Activated naive CD8-positive, alpha-beta T cell (primary cell): ENCODE measurements around the gene TMEM97.
A peak's percentile ranks its signal among the peaks of the same experiment; 100 is the strongest.

Source experiments
- H3K27ac Mint-ChIP-seq: one replicate; pipeline ENCODE4 v1.8.0; 2021; ENCODE audit warnings: mixed read lengths
- H3K27me3 Mint-ChIP-seq: one replicate; pipeline ENCODE4 v1.8.0; 2021; ENCODE audit warnings: mixed read lengths
- H3K36me3 Mint-ChIP-seq: one replicate; pipeline ENCODE4 v1.8.0; 2021; ENCODE audit warnings: mixed read lengths
- H3K4me1 Mint-ChIP-seq: one replicate; pipeline ENCODE4 v1.8.0; 2021; ENCODE audit warnings: low read depth, mixed read lengths
- H3K4me3 Mint-ChIP-seq: one replicate; pipeline ENCODE4 v1.8.0; 2021; ENCODE audit warnings: mild to moderate bottlenecking, mixed read lengths
- H3K9me3 Mint-ChIP-seq: one replicate; pipeline ENCODE4 v1.8.0; 2021; ENCODE audit warnings: low read depth, mixed read lengths

The TMEM97 gene

DNA sequence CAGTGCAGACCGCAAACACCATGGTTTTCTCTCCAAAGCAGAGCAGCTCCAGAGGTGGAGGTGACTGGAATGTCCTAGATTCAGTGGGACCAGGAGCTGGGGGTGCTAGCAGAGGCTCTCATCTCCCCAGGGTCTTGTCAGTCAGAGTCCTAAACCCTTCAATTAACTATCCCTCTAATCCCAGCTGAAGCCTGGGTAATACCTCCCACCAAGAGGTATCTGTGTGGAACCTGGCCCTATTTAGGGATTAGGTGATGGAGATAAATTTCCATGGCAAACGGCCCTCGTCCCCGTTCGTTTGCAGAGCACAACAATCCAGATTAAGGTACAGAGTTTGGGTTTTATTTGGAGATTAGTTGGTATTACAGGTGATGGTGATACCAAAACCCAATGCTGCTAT lies 44.2 kb downstream of the TMEM97 start:
- H3K27ac Mint-ChIP-seq = no peak overlapping the region
- H3K4me3 Mint-ChIP-seq = no peak overlapping the region
- peaks cover 4% of the 10 kb centered on the region for H3K4me1 Mint-ChIP-seq
- no peaks in the 10 kb centered on the region for H3K36me3 Mint-ChIP-seq
- H3K27me3 Mint-ChIP-seq = no peaks in the 10 kb centered on the region
- H3K9me3 Mint-ChIP-seq = no peaks in the 10 kb centered on the region

DNA sequence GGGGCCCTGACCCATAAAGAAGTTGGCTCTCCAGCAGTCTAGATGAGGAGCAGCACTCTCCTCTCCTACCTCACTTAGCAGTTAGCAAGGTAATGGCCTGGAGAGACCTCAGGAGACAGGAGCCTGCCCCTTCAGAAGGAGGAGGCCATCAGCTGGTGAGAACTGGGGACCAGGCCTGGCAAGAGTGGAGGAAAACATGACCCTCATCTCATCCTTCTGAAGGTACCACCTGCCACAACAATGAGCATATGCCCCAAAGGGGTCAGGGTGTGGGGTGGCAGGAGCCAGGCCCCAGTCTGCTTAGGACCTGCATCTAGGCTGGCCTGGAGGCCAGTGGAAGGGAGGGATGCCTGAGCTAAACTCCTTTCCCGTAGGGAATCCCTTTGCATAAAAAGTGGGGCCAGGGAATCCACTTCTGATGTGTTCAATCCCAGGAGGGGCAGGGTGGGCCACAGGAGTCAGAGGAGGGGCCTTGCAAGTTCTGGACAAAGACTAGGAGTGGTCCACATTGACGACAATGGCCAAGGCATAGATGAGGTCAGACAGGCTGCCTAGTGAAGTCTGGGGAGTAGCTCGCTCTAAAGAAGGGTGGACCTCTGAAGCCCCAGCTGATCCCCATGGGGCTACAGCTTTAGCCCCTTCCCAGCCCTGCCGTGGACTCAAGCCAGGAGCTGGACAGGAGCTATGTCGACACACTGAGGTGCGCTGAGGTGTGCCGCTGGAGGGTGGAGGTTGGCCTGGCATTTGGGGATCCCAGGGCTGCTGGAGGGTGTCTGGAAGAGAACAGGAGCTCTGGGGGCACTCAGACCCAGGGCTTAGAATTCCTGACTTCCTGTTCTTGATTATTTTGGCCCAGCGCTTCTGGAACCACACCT lies 45.0 kb downstream of the TMEM97 start:
- Mint-ChIP-seq H3K4me3 (no peak overlapping the region), H3K27ac (no peak overlapping the region), H3K36me3 (no peaks in the 10 kb centered on the region), H3K27me3 (no peaks in the 10 kb centered on the region), H3K9me3 (no peaks in the 10 kb centered on the region), H3K4me1 (no peaks in the 10 kb centered on the region)

DNA sequence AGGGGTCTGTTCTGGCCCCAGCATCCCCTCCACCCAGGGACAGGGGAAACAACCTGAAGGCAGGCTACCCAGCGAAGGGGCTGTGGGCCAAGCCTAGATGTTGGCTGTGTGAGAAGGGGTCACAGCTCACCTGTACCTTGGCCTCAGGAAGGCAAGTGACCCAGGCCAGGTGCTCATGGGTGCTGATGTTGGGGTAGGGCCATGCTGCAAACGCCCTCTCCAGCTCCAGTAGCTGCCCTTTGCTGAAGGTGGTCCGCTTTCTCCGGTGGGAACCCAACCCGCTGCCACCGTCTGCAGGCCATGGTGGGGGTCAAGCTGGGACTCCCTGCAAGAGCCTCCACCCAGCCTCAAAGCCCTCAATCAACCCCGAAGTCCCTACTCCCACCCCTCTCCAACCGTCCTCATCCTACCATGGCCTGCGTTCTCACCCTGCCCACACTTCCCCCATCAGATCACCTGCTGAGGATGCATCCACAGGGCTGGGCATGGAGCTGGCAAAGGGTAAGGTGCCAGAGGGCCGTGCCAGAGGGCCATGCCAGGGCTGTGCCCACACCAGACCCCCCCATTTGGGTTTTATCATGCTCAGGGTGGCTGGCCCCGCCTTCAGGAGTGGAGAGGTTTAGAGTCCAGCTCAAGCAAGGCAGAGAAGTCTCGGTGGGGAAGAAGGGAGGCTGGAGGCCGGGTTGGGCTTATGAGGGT lies 45.8 kb downstream of the TMEM97 start, which contains the start of gene SEBOX:
TSS of gene SEBOX (minus strand) at position 535 of the 699 bp plus-strand sequence. CDS start at position 487, 48 bp downstream.
- no peaks in the 10 kb centered on the region for H3K4me1 Mint-ChIP-seq
- no peak within 1 kb of the TSS for H3K4me3 Mint-ChIP-seq
- H3K36me3 Mint-ChIP-seq = no peaks in the 10 kb centered on the region
- H3K27ac Mint-ChIP-seq = no peak within 1 kb of the TSS
- no peaks in the 10 kb centered on the region for H3K27me3 Mint-ChIP-seq
- no peaks in the 10 kb centered on the region for H3K9me3 Mint-ChIP-seq

DNA sequence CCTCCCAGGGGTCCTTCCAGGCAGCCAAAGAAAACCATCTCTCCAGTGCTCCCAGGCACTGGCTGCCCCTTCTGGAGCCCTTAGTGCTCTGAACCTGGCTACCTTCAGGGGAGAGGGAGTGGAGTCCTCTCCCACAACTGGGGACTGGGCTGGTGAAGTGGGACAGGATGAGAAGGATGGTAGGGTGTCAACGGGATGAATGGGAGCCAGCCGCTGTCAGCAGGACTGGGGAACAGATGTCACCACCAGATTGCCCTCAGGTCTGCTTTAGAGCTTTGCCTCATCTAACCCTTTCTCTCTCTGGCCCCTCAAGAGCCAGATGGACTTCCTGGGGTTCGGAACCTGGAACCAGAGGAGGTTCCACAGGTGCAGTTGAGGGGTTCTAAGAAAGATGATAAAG lies 46.5 kb downstream of the TMEM97 start:
- Mint-ChIP-seq H3K9me3 (no peaks in the 10 kb centered on the region), H3K27me3 (no peaks in the 10 kb centered on the region), H3K4me1 (peaks cover 4% of the 10 kb centered on the region), H3K4me3 (no peak overlapping the region), H3K36me3 (no peaks in the 10 kb centered on the region), H3K27ac (no peak overlapping the region)

DNA sequence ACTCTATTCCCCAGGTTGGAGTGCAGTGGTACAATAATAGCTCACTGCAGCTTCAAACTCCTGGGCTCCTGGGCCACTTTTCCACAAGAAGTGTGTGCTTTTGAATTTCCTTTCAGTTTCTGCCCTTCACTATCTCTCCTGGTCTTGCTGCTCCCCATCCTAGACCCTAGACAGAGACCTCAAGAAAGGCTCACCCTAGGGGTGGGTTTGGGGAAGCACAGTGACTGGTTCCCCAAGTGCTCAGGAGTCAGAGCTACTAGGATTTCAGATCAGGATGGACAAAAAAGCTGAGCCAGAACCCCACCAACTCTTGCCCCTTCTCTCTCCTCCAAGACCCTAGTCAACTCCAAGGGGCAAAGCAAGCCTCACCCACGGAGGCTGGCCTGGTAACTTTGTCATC lies 47.6 kb downstream of the TMEM97 start:
- Mint-ChIP-seq H3K9me3 (no peaks in the 10 kb centered on the region), H3K36me3 (no peaks in the 10 kb centered on the region), H3K4me3 (no peak overlapping the region), H3K27ac (no peak overlapping the region), H3K4me1 (peaks cover 10% of the 10 kb centered on the region), H3K27me3 (no peaks in the 10 kb centered on the region)

DNA sequence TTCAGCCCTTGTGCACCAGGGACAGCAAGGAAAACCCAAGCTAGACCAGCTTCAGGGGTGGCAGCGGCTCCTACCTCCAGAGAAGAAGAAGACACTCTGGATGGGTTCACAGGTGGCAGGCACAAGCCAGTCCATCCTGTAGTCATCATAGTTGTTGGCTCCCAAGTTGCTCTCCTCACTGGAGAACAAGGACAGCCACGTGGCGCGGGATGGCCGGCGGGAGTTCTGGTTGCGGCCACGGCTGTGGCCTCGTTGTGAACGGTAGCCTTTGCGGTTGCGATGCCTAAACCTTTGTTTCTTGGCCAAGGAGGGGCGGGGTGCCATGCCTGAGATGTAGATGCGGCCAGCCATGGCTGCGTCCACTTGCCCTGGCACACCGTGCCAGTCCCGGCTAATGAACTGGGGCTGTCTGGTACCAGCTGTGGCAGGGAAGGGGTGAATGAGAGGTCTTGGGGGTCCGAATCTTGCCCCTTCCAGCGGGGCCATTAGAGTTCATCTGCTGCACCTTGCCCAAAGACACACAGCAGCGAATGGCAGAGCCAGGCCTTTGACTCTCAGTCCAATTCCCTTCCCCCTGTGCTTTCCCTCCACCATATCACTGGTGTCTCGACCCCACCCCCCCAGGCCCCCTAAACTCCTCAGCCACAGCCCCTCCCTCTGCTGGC lies 48.8 kb downstream of the TMEM97 start:
- no peak overlapping the region for H3K27ac Mint-ChIP-seq
- H3K36me3 Mint-ChIP-seq = no peaks in the 10 kb centered on the region
- H3K9me3 Mint-ChIP-seq = no peaks in the 10 kb centered on the region
- no peak overlapping the region for H3K4me3 Mint-ChIP-seq
- no peaks in the 10 kb centered on the region for H3K27me3 Mint-ChIP-seq
- peaks cover 11% of the 10 kb centered on the region for H3K4me1 Mint-ChIP-seq

DNA sequence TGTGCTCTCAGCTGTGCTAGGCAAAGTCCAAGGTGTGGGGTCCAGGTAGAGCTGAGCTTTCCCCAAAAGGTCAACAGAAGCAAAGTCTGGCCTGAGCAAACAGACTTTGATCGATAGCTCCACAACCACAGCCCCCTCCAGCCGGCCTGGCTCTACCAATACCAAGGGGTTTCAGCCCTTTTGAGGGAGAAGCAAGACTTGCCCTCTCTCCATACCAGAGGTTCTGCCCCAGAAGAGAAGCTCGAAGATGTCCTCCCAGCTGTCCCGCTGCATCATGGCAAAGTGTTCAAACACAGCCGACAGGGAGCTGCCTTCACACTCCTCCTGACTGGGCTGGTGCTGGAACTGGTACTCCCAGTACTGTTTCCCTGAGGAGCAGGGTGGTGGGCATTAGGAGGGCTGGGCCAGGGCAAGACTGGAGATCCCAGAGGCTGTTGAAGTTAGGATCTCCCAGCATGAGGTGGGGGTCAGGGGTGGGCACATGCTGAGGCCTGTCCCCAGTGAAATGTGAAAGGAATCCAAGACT lies 49.4 kb downstream of the TMEM97 start:
- H3K4me1 Mint-ChIP-seq = peaks cover 17% of the 10 kb centered on the region
- no peaks in the 10 kb centered on the region for H3K9me3 Mint-ChIP-seq
- H3K27me3 Mint-ChIP-seq = no peaks in the 10 kb centered on the region
- no peak overlapping the region for H3K4me3 Mint-ChIP-seq
- peaks cover under 1% of the 10 kb centered on the region for H3K36me3 Mint-ChIP-seq
- no peak overlapping the region for H3K27ac Mint-ChIP-seq

DNA sequence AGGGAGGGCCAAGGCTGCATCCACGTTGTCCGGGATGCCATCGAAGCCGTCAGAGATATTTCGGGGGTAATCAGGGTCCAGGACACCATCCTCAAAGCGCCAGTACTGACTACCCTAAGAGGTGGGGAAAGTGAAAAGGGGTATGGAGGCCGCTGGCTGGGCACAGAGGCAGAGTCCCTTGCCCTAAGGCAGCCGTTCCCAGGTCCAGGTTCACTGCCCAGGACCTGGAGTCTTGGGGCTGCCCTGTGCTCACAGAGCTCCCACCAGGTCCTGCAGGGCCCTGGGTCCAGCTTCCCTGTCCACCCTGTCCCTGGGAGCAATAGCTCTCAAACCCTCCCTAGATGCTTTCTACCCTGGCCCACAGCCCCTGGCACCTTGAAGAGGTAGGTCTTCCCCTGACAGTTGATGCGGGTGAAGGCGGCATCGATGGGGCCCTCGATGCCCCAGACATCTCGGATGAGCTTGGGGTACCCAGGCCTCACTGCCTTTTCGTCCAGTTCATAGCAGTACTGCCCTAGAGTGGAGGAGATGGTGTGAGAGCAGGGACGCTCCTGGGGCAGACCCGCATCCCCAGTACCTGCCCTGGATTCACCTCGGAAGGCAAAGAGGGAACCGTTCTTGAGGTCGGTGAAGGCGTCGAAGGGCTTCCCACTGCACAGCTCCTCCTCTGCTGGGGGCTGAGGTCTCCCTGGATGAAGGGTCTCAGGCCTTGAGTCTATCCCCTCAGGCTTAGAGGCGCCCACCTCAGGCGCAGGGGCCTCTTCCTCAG lies 50.1 kb downstream of the TMEM97 start:
- Mint-ChIP-seq H3K9me3 (no peaks in the 10 kb centered on the region), H3K36me3 (peaks cover 5% of the 10 kb centered on the region), H3K27ac (no peak overlapping the region), H3K4me3 (no peak overlapping the region), H3K4me1 (peaks cover 21% of the 10 kb centered on the region), H3K27me3 (no peaks in the 10 kb centered on the region)

DNA sequence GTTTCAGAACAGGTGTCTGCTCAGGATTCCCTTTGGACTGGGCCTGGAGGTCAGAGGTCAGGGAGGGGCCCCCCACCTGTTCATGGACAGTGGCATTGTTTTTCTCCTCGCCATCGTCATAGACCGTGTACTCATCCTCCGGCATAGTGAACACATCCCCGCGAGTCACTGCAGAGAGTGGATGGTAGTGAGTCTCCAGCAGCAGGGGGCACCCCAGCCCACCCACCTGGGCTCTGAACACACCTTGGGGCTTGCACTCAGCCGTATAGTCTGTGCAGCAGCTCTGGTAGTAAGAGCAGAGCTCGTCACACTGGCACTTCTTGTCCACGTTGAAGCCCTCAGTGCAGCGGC lies 50.7 kb downstream of the TMEM97 start:
- Mint-ChIP-seq H3K9me3 (no peaks in the 10 kb centered on the region), H3K27me3 (no peaks in the 10 kb centered on the region), H3K4me3 (peak overlapping the region; percentile 13), H3K36me3 (peaks cover 5% of the 10 kb centered on the region), H3K27ac (no peak overlapping the region), H3K4me1 (peaks cover 21% of the 10 kb centered on the region)

DNA sequence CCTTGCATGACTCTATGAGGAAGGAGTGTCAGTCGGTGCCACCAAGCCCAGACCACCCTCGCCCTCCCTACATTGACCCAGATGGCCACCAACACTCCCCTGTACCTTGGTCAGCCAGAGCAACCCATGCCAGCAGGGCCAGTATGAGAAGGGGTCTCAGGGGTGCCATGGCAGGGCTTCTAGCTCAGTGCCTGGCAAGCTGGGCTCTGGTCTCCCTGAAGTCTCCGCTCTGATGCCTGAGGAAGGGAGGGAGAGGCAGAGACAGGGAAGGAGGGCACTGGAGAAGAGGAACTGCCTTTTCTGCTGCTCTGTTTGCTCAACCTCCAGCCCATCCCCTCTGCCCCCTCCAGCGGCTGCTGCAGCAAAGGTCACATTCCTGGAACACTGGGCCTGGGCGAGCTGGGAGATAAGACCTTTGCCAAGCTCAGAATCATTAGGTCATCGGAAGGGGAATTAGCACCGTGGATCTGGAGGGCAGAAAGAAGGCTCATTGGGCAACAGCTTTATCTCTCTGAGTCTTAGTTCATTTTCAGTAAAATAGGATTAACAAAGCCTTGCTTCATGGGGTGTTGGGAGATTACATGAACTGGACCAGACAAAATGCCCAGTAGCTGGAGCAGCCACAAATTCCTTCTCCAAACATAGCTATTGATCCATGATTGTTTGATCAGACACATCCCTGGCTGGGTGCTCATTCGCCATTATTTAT lies 51.2 kb downstream of the TMEM97 start, which contains the start of gene VTN:
TSS of gene VTN (minus strand) at position 273 of the 709 bp plus-strand sequence. CDS start at position 169, 104 bp downstream.
- peak within 1 kb of the TSS; percentile 95 for H3K4me3 Mint-ChIP-seq
- no peaks in the 10 kb centered on the region for H3K27me3 Mint-ChIP-seq
- peaks cover 7% of the 10 kb centered on the region for H3K36me3 Mint-ChIP-seq
- H3K9me3 Mint-ChIP-seq = no peaks in the 10 kb centered on the region
- H3K4me1 Mint-ChIP-seq = peaks cover 23% of the 10 kb centered on the region
- H3K27ac Mint-ChIP-seq = peak within 1 kb of the TSS; percentile 92

DNA sequence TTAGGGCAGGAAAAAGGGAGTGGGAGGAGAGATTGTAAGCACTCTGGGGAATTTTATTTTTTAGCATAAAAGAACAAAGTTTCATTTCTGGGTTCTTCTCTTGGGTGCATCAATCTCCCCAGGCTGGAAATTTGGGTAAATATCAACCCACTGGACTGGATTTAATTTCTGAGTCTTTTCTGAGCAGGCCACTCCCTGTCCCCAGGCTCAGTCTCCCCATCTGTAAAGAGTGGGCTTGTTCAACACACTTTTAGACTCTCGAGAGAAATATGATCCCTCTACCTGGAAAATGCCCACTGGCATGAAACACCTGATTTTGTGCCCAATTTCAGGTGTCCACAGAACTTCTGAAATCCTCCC lies 51.7 kb downstream of the TMEM97 start:
- Mint-ChIP-seq H3K27me3 (no peaks in the 10 kb centered on the region), H3K36me3 (peaks cover 7% of the 10 kb centered on the region), H3K27ac (no peak overlapping the region), H3K9me3 (no peaks in the 10 kb centered on the region), H3K4me1 (peaks cover 23% of the 10 kb centered on the region), H3K4me3 (peak overlapping the region; percentile 95)

DNA sequence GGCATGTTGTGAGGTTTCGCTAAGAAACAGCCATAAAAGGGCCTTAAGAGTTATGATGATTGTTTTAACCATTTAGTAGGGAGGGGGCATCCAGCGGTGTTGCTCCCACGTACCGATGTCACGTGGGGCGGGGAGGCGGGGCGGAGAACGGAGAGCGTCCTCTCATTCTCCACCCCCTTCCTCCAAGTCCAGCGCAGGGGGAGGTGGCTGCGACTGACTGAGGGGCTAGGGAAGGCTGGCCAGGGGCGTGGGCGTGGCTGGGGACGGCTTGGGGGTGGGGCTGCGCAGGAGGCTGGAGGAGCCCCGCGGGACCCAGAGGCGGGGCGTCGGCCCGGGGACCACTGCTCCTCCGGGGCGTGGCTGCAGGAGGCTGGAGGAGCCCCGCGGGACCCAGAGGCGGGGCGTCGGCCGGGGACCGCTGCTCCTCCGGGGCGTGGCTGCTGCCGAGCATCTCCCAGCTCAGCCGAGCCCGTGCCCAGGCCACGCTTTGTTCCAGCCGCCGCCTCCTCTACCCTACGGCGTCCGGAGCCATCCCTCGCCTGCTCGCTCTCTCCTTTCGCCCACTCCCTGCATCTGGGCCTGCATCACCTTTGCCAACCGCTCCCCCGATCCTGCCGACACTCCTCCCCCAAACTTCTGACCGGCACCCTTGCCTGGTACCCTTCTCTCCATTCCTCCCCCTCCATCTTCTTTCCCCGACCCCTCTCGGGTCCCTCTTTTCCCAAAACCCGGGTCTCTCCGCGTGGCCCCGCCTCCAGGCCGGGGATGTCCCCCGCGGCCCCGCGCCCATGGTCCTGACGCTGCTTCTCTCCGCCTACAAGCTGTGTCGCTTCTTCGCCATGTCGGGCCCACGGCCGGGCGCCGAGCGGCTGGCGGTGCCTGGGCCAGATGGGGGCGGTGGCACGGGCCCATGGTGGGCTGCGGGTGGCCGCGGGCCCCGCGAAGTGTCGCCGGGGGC lies 52.5 kb downstream of the TMEM97 start, which contains the start of gene SARM1:
TSS of gene SARM1 (plus strand) at position 450 of the 958 bp plus-strand sequence. CDS start at position 789, 339 bp downstream.
- Mint-ChIP-seq H3K27me3 (no peaks in the 10 kb centered on the region), H3K9me3 (no peaks in the 10 kb centered on the region), H3K4me1 (peaks cover 23% of the 10 kb centered on the region), H3K36me3 (peaks cover 7% of the 10 kb centered on the region), H3K27ac (peak within 1 kb of the TSS; percentile 92), H3K4me3 (peak within 1 kb of the TSS; percentile 95)
